GM19043 (cell line): ENCODE results near the gene TMEM253.

Experiments used
- ATAC-seq: cut with Tn5 transposase; IDR thresholded peaks from one replicate; pipeline ENCODE4 v1.9.1; 2021; ENCODE audit warnings: low read depth; ENCODE audit not compliant: unreplicated experiment

Gene TMEM253

GRCh38 chr14:21100931-21101330 lies at the start of gene TMEM253:
TMEM253 (plus strand) TSS chr14:21101066; CDS start chr14:21101344, 278 bp downstream.
- no peak for ATAC-seq

- no peak for ATAC-seq
Measured at GRCh38 chr14:21053184-21054122, 47.4 kb upstream of the TMEM253 start.

DNA sequence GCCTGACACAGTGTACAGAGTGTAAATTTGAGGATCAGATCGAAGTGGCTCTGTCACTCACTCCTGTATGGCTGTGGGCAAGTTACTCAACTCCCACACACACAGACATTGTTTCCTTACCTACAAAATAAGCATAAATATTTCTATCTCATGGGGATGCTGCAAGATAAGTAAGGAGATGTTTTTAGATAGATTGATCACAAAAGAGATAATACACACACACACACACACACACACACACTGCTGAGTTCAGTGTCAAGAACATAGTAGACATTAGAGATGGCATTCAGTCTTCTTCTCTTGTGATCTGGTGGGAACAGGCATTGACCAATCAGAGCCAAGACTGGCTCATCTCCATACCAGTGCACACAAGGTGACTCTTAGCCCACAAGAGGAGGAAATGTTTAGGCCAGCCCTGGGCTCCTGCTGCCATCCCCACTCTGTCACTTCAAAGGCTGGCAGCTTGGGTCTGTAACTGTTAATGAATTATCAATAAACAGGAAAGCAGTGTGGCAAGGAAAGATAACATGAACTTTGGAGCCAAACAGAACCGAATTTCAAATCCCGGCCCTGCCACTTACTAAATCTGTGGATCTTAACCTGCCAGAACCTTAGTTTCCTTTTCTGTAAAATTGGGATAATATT lies 46.6 kb upstream of the TMEM253 start:
- no peak for ATAC-seq

DNA sequence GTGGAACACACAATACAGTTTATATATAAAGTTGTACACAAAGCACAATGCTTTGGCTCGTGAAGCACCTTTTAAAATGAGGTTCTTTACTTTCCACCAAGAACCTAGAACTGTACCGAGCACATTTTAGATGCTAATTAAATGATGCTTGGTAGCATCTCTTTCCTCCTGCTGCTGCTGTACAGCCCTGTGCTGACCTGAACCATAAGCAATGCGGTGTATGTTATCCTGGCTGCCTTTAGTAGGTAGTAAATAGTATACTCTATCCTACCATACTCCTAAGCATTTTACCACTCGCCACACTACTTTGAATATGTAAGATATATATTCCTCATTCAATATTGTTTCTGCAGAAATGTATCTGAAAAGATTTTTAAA lies 46.1 kb upstream of the TMEM253 start:
- no peak for ATAC-seq

- no peak for ATAC-seq
Measured at GRCh38 chr14:21055432-21056117, 45.3 kb upstream of the TMEM253 start.

- no peak for ATAC-seq
Measured at GRCh38 chr14:21056520-21057163, 44.2 kb upstream of the TMEM253 start.

GRCh38 chr14:21057803-21058675 lies 42.8 kb upstream of the TMEM253 start, which contains the start of gene RNASE8:
RNASE8 (plus strand) TSS chr14:21057822; CDS start chr14:21057893, 71 bp downstream.
- ATAC-seq: no peak

DNA sequence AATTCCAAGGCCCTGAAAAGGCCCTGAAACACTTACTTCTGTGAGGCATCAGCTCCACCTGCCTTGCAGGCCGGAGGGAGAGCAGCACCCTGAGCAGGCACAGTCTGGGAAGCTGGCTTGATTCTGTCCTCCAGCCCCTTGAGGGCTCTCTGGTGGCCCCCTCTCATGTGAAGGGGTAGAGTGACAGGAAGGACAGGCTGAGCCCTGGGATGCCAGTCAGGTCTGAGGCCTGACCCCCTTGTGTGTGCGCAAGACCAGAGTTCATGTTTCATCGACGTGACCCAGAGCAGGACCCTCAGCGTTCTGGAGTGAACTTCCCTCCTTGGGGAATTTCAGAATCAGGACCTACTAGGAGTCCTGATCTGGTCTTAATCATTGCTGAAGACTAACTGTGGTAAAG lies 42.0 kb upstream of the TMEM253 start:
- no peak for ATAC-seq

GRCh38 chr14:21059842-21060613 lies 40.8 kb upstream of the TMEM253 start:
- ATAC-seq: no peak

GRCh38 chr14:21060614-21061346 lies 40.1 kb upstream of the TMEM253 start:
- ATAC-seq: no peak

DNA sequence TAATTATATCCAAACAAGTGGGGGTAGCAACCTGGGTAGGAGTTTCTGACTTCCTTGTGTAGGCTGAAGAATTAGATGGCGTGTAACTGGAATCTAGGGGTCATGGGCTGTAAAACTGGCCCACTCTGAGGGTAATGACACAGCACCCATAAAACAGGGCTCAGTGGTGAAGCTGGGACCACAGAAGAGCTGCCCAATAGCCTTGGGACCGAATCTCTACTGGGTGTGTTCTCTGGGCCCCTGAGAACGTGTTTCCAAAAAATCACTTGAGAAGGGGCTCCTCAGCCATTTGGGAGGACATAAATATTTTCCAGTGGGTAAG lies 39.6 kb upstream of the TMEM253 start:
- no peak for ATAC-seq

DNA sequence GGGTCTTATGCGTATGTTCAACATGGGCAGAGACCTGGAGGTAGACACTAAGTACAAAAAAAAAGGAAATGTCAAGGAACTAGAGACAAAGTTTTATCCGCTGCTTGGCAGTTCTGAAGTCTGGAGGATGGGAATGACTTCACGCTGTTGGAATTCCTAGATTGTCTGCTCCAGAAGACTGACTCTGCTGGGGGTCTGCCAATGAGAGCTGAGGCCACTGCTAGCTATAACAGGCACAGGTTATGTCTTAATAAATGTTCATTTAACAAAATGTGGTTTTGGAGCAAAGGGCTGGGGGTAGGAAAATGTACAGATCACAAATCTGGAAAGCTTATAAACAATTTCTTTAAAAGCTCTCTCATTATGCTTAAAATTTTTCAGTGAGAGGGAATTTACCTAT lies 37.4 kb upstream of the TMEM253 start:
- ATAC-seq: no peak

DNA sequence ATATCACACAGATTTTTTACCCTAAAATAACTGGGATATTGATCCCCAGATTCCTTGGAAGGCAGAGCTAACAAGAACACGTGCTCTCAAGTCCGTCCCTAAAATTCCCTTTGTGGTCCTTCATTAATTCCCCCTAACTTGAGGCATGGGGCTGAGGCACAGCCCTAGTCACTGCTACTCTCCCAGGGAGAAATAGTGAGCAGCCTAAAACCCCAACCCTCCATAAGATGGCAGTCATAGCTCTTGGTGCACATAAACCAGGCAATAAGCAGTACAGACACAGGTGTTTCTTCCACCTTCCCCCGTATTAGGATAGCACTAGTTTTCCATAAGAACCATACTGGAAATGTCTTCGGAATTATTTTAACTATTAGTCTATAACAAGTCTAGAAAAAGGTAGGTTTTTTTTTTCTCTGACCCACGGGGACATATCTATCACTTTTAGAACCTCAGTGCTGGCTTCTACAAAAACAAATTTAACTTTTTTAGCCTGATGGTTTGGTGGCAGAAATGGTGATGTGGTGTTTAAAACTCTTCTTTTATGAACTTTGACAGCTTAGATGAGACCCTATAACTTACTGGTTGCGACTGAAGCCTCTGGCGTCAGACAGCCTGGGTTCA lies 33.9 kb upstream of the TMEM253 start:
- ATAC-seq: no peak

GRCh38 chr14:21068521-21069387 lies 32.1 kb upstream of the TMEM253 start:
- ATAC-seq: no peak

- ATAC-seq: no peak
Measured at GRCh38 chr14:21069388-21070082, 31.3 kb upstream of the TMEM253 start.

DNA sequence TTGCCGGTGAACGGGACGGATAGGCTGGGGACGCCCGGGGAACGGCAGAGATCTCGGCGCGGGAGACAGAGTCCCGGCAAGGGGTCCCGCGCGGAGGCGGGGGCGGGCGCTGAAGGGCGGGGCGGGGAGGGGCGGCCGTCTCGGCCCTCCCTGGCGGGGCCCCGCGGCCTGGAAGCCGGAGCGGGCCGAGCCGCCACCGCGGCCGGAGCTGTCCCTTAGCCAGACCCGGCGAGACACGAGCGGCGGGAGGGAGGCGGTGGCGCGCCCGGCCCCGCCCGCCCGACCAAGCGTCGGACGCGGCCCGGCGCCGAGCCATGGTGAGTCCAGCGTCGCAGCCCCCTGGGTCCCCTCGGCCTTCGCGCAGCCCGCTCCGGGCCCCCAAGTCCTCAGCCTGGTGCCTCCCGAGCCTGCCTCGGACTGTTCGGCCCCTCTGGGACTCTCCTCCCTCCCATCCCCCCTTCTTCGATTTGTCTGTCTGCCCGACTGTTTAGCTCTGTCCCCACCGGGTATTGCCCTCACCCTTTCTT lies 30.7 kb upstream of the TMEM253 start, which contains the start of gene ARHGEF40:
Gene ARHGEF40 (plus strand): TSS at position 222 of the 527 bp plus-strand sequence. CDS start 93 bp downstream, at position 315.
- ATAC-seq: no peak
